ENCODE results near the gene RPS3A.

Gene RPS3A

DNA sequence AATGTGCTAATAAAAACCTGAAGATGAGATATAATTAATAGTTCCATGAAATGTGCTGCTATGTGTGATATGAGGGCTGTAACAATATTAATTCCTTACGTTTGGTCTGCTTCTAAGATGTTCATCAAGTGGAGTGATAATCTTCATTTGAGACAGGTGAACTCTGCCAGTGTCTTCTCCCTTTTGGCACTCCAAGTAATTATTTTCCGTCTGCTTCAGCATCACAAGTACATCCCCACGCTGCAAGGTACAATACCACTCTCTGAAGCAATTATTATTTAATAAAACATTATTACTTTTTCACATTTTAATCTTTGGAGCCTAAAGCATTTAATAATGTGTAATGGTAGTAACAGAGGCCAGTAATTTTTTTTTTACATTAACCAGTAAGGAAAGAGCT is 44.4 kb downstream of the RPS3A start:
- Mint-ChIP-seq H3K9me3 (no peaks in the 10 kb centered on the region), H3K4me1 (no peaks in the 10 kb centered on the region), H3K27ac (no peak overlapping the region), H3K4me3 (no peak overlapping the region), H3K27me3 (ENCODE audit: low read depth) (no peaks in the 10 kb centered on the region), H3K36me3 (ENCODE audit: low read depth) (peaks cover 44% of the 10 kb centered on the region)
- TF ChIP-seq, protein P1, sequence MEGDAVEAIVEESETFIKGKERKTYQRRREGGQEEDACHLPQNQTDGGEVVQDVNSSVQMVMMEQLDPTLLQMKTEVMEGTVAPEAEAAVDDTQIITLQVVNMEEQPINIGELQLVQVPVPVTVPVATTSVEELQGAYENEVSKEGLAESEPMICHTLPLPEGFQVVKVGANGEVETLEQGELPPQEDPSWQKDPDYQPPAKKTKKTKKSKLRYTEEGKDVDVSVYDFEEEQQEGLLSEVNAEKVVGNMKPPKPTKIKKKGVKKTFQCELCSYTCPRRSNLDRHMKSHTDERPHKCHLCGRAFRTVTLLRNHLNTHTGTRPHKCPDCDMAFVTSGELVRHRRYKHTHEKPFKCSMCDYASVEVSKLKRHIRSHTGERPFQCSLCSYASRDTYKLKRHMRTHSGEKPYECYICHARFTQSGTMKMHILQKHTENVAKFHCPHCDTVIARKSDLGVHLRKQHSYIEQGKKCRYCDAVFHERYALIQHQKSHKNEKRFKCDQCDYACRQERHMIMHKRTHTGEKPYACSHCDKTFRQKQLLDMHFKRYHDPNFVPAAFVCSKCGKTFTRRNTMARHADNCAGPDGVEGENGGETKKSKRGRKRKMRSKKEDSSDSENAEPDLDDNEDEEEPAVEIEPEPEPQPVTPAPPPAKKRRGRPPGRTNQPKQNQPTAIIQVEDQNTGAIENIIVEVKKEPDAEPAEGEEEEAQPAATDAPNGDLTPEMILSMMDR (IDR thresholded peaks at IDR 0.05; ENCODE audit: unreplicated experiment in 3 of 3): no peak

DNA sequence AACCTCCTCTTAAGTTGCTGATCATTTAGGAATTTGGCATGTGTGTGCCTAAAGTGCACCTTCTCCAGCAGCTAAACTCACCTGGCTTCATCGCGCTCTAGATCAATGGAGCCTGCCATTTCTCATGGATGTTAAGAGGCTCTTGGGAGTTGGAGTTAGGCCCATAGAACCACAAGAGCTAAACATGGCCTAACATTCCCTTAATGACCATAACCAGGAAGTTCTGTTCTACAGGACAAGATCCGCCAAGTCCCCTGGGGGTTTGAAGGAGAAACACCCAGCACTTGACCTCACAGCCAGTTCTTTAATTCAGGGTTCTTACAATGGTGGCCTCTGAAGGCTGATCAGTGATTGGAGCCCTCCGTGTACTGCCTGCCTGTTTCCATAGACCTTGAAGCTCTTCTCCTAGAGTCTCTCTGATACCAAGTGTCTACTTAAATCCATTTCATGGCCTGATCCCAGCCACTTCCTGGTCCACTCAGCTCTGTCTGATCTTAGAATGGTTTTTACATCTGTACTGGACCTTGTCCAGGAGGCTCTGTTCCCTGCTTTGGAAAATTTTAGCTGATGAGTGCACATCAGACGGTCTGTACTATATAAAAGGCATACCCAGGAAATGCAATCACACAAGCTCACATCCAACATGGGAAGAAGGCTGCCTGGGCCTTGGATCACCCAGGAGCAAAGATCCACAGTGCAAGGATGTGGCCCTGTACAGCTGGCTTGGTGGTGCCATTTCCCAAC is 45.1 kb downstream of the RPS3A start:
- Mint-ChIP-seq H3K27me3 (ENCODE audit: low read depth) (no peaks in the 10 kb centered on the region), H3K4me3 (no peak overlapping the region), H3K36me3 (ENCODE audit: low read depth) (peaks cover 44% of the 10 kb centered on the region), H3K9me3 (no peaks in the 10 kb centered on the region), H3K27ac (no peak overlapping the region), H3K4me1 (no peaks in the 10 kb centered on the region)
- TF ChIP-seq, protein P1 (IDR thresholded peaks at IDR 0.05; ENCODE audit: unreplicated experiment in 3 of 3): no peak

GRCh38 chr4:151147000-151147399 is 47.6 kb downstream of the RPS3A start:
- H3K27ac Mint-ChIP-seq: no peak overlapping the region
- no peaks in the 10 kb centered on the region for H3K4me1 Mint-ChIP-seq
- no peaks in the 10 kb centered on the region for H3K27me3 Mint-ChIP-seq (ENCODE audit: low read depth)
- peaks cover 38% of the 10 kb centered on the region for H3K36me3 Mint-ChIP-seq (ENCODE audit: low read depth)
- TF ChIP-seq, protein P1 (IDR thresholded peaks at IDR 0.05; ENCODE audit: unreplicated experiment in 3 of 3): no peak
- H3K9me3 Mint-ChIP-seq: no peaks in the 10 kb centered on the region
- H3K4me3 Mint-ChIP-seq: no peak overlapping the region

DNA sequence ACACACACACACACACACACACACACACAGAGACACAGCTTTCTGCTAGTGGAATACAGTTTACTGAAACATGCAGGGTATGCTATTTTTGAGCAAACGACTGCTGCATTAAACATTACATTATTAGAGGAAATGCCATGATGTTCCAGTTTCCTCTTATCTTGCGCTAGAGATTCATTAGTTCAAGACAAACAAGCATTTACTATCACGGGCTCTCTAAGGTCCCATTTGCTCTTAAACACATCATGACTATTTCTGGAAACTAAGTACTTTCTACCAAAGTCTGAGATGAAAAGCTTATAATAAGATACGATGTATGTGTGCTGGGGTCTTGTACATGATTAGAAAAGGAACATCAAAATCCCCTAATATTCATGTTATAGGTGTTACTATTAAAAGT is 48.8 kb downstream of the RPS3A start:
- TF ChIP-seq, protein P1 (IDR thresholded peaks at IDR 0.05; ENCODE audit: unreplicated experiment in 3 of 3): no peak

DNA sequence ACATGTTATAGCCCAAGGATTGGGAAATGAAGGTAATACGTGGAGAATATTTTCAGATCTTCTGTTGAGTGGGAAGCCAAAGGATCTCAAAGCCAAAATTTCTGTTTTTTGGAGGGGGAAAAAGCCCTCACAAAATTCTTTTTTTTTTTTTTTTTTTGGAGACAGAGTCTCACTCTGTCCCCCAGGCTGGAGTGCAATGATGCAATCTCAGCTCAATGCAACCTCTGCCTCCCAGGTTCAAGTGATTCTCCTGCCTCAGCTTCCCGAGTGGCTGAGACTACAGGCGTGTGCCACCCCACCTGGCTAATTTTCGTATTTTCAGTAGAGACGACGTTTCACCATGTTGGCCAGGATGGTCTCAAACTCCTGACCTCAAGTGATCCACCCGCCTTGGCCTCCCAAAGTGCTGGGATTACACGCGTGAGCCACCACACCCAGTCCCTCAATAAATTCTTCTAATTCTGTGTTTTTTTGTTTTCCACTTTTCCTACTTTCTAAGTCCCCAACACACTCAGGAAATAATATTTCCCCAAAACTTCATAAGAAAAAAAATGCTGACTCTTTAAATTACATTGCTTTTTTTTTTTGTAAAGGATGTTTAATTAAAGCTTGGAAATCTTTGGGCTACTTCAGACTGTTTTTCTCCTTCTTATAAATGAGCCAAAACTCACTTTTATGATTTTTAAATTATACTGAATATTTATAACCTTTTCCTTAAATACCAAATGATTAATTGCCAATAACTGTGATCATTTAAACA is 51.6 kb downstream of the RPS3A start:
- TF ChIP-seq, protein P1 (IDR thresholded peaks at IDR 0.05; ENCODE audit: unreplicated experiment in 3 of 3): no peak
- Mint-ChIP-seq H3K27ac (no peak overlapping the region), H3K4me3 (no peak overlapping the region), H3K9me3 (no peaks in the 10 kb centered on the region), H3K4me1 (no peaks in the 10 kb centered on the region), H3K27me3 (ENCODE audit: low read depth) (no peaks in the 10 kb centered on the region), H3K36me3 (ENCODE audit: low read depth) (peaks cover 18% of the 10 kb centered on the region)

More for the DNA sequence above, 48.8 kb downstream of the RPS3A start:
- no peaks in the 10 kb centered on the region for H3K9me3 Mint-ChIP-seq
- no peak overlapping the region for H3K4me3 Mint-ChIP-seq
- H3K27ac Mint-ChIP-seq: no peak overlapping the region
- no peaks in the 10 kb centered on the region for H3K4me1 Mint-ChIP-seq
- H3K36me3 Mint-ChIP-seq (ENCODE audit: low read depth): peaks cover 27% of the 10 kb centered on the region
- H3K27me3 Mint-ChIP-seq (ENCODE audit: low read depth): no peaks in the 10 kb centered on the region

Measured in nephron (organoid).